ENCODE results near the gene CFAP70.

CFAP70 gene

DNA sequence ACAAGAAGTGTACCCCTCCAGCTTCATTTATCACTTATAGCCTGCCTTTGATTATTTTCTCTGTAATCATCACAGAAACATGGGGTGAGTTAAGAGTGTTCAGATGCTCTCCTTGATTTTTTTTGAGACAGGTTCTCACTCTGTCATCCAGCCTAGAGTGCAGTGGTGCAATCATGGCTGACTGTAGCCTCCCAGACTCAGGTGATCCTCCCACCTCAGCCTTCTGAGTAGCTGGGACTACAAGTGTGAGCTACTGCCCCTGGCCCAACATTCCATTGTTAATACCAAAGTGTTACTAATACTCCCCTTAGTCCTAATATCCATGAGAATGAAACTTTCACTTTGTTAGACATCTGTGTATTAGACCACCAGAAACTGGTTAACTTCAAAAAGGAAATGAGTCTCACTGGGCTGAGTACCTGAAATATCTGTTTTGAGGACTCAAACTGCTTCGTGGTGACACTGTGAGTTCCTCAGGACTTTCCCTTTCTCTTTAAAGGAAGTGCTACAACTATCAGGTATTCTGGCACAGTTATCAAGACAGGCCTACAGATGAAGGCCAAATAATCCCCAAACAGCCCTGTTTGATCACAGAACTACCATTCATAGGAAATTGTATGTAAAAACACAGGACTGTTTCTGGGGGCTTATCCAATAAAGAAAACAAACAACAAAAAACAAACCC lies 20.5 kb upstream of the CFAP70 start:
- Histone ChIP-seq H3K27me3 (ENCODE audit: control insufficient read depth, insufficient read depth, low read length) (no peaks in the 10 kb centered on the region), H3K4me1 (ENCODE audit: control insufficient read depth, insufficient read depth, low read length) (no peaks in the 10 kb centered on the region), H3K9ac (ENCODE audit: low read length) (no peak overlapping the region), H3K36me3 (ENCODE audit: control insufficient read depth, insufficient read depth, low read length) (peaks cover 31% of the 10 kb centered on the region), H3K4me3 (ENCODE audit: low read length) (no peak overlapping the region), H3K27ac (ENCODE audit: low read depth, low read length) (no peak overlapping the region)

DNA sequence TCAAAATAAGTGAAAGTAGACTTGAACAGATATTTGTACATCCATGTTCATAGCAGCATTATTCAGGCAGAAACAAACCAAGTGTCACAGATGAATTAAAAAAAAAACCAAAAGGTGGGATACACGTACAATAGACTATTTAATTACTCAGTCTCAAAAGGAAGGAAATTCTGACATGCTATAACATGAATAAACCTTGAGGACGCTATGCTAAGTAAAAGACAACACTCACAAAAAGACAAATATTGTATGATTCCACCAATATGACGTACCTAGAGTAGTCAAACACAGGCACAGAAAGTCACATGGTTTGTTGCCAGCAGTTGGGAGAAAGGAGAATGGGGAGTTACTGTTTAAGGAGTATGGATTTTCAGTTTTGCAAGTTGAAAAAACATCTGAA lies 18.0 kb upstream of the CFAP70 start:
- H3K36me3 ChIP-seq (ENCODE audit: control insufficient read depth, insufficient read depth, low read length): peaks cover 20% of the 10 kb centered on the region

DNA sequence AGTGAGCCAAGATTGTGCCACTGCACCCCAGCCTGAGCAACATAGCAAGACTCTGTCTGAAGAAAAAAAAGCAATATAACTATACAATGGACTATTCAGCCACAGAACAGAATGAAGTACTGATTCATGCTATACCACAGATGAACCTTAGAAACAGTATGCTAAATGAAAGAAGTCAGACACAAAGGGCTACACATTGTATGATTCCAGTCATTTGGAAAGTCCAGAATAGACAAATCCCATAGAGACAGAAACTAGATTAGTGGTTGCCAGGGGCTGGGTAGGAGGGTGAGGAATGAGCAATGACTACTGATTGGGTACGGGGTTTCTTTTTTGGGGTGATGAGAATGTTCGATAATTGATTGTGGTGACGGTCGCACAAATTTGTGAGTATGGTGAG lies 9.6 kb upstream of the CFAP70 start:
- H3K9ac ChIP-seq (ENCODE audit: low read length): no peak overlapping the region
- no peak overlapping the region for H3K27ac ChIP-seq (ENCODE audit: low read depth, low read length)
- H3K27me3 ChIP-seq (ENCODE audit: control insufficient read depth, insufficient read depth, low read length): no peaks in the 10 kb centered on the region
- no peaks in the 10 kb centered on the region for H3K4me1 ChIP-seq (ENCODE audit: control insufficient read depth, insufficient read depth, low read length)
- no peak overlapping the region for H3K4me3 ChIP-seq (ENCODE audit: low read length)
- H3K36me3 ChIP-seq (ENCODE audit: control insufficient read depth, insufficient read depth, low read length): peaks cover 5% of the 10 kb centered on the region

More for the DNA sequence above, 18.0 kb upstream of the CFAP70 start:
- Histone ChIP-seq H3K27me3 (ENCODE audit: control insufficient read depth, insufficient read depth, low read length) (no peaks in the 10 kb centered on the region), H3K4me1 (ENCODE audit: control insufficient read depth, insufficient read depth, low read length) (no peaks in the 10 kb centered on the region), H3K27ac (ENCODE audit: low read depth, low read length) (no peak overlapping the region), H3K4me3 (ENCODE audit: low read length) (no peak overlapping the region), H3K9ac (ENCODE audit: low read length) (no peak overlapping the region)

DNA sequence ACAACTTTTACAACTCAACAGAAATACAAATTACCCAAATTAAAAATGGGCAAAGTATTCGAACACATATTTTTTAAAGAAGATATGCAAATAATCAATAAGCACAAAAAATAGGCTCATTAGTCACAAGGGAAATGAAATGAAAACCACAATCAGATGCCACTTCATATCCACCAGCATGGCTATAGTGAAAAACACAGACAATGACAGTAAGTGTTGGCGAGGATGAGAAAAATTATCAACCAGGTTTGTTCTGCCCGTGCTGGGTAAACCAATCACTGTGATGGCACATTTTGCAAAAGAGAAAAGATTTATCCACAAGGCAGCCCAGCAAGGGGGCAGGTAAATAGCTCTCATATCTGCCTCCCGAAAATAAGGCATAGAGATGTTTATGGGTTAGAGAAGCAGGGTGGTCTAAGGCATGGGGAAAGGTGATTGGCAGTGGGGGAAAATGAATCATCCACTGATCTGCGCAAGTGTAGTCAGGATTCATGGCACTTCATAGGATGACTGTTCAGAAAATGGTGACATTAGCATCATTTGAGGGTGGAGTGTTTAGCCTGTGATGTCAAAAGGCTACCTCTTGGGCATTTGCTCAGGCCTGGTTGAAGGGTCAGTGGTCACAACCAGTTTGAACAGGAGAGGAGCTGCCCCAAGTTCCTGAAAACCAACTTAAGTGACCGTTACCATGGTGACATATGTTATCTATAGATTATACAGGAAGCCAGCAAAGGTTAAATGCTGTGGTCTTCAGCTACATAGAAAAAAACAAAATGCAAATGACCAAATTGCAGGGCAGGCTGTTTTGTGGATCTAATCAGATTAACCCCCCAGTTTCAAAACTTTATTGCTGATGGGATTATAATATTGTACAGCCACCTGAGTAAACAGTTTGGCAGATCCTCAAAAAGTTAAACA lies 8.0 kb upstream of the CFAP70 start:
- Histone ChIP-seq H3K27me3 (ENCODE audit: control insufficient read depth, insufficient read depth, low read length) (no peaks in the 10 kb centered on the region), H3K4me3 (ENCODE audit: low read length) (no peak overlapping the region), H3K9ac (ENCODE audit: low read length) (no peak overlapping the region), H3K36me3 (ENCODE audit: control insufficient read depth, insufficient read depth, low read length) (peaks cover 5% of the 10 kb centered on the region), H3K4me1 (ENCODE audit: control insufficient read depth, insufficient read depth, low read length) (no peaks in the 10 kb centered on the region), H3K27ac (ENCODE audit: low read depth, low read length) (no peak overlapping the region)

DNA sequence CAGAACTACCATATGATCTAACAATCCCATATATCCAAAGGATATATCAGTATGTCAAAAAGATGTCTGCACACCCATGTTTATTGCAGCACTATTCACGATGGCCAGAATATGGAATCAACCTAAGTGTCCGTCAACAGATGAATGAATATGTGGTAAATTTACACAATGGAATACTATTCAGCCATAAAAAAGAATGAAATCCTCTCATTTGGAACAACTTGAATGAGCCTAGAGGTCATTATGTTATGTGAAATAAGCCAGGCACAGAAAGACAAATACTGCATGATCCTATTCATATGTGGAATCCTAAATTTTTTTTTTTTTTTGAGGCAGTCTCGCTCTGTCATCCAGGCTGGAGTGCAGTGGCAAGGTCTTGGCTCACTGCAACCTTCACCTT lies 6.3 kb upstream of the CFAP70 start:
- no peak overlapping the region for H3K27ac ChIP-seq (ENCODE audit: low read depth, low read length)
- no peaks in the 10 kb centered on the region for H3K27me3 ChIP-seq (ENCODE audit: control insufficient read depth, insufficient read depth, low read length)
- peaks cover 5% of the 10 kb centered on the region for H3K36me3 ChIP-seq (ENCODE audit: control insufficient read depth, insufficient read depth, low read length)
- H3K4me1 ChIP-seq (ENCODE audit: control insufficient read depth, insufficient read depth, low read length): no peaks in the 10 kb centered on the region
- H3K4me3 ChIP-seq (ENCODE audit: low read length): no peak overlapping the region
- H3K9ac ChIP-seq (ENCODE audit: low read length): no peak overlapping the region

DNA sequence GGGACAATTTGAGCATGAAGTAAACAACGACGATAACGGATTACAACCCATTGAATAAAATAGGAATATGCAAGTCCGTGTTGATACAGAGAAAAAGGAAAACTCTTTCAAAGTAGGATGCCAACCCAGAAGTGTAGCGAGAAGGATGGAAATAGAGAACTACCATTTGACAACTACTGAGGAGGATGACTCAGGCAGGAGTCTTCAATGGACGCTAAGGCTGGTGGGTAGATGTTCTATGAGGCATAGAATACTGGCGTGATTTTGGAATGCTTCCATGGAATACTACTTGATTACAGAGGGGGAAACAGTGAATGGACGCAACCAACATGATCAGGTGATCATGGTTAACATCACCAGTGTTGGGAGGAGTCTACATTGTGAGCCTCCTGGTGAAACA lies 828 bp upstream of the CFAP70 start:
- Histone ChIP-seq H3K4me3 (ENCODE audit: low read length) (no peak overlapping the region), H3K9ac (ENCODE audit: low read length) (no peak overlapping the region), H3K27ac (ENCODE audit: low read depth, low read length) (no peak overlapping the region), H3K27me3 (ENCODE audit: control insufficient read depth, insufficient read depth, low read length) (no peaks in the 10 kb centered on the region), H3K4me1 (ENCODE audit: control insufficient read depth, insufficient read depth, low read length) (no peaks in the 10 kb centered on the region), H3K36me3 (ENCODE audit: control insufficient read depth, insufficient read depth, low read length) (no peaks in the 10 kb centered on the region)

DNA sequence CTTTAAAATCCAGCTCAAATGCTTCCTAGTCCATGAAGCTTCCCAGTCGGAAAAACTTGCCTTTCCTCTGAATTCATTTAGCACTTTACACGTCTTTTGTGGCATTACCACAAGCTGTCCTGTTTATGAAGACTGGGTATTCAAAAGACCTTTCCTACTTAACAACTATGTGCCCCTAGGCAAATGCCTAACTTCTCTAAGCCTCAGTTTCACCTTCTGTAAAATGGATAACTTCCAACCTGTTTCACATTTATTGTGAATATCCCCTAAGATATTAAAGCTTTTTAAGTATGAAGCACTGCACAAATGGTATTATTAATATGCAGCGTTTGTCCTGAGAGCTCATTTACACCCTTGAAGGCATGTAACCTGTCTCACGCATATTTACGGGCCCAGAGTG lies 843 bp downstream of the CFAP70 start:
- Histone ChIP-seq H3K36me3 (ENCODE audit: control insufficient read depth, insufficient read depth, low read length) (no peaks in the 10 kb centered on the region), H3K4me1 (ENCODE audit: control insufficient read depth, insufficient read depth, low read length) (no peaks in the 10 kb centered on the region), H3K4me3 (ENCODE audit: low read length) (peak overlapping the region; percentile 94), H3K9ac (ENCODE audit: low read length) (peak overlapping the region; percentile 69), H3K27me3 (ENCODE audit: control insufficient read depth, insufficient read depth, low read length) (no peaks in the 10 kb centered on the region), H3K27ac (ENCODE audit: low read depth, low read length) (no peak overlapping the region)

DNA sequence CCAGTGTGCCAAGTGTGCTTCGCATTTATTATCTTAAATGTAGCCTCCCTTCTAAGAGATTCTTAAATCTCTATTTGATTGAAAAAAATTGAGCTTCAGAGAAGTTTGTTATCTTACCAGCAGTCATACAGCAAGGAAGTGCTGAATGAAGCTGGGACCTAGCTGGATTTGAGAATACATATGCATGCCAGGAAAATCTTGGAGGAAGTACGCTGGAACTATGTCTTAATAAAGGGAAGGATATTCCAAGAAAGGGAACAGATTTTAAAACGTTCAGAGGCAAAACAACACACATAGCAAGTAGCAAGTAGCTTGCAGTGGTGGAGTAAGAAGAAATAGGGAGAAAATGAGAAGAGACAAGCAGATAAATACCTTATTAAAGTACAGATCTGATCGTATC lies 1.5 kb downstream of the CFAP70 start:
- H3K27me3 ChIP-seq (ENCODE audit: control insufficient read depth, insufficient read depth, low read length): no peaks in the 10 kb centered on the region
- no peak overlapping the region for H3K9ac ChIP-seq (ENCODE audit: low read length)
- H3K27ac ChIP-seq (ENCODE audit: low read depth, low read length): no peak overlapping the region
- H3K36me3 ChIP-seq (ENCODE audit: control insufficient read depth, insufficient read depth, low read length): no peaks in the 10 kb centered on the region
- H3K4me1 ChIP-seq (ENCODE audit: control insufficient read depth, insufficient read depth, low read length): no peaks in the 10 kb centered on the region
- H3K4me3 ChIP-seq (ENCODE audit: low read length): no peak overlapping the region

DNA sequence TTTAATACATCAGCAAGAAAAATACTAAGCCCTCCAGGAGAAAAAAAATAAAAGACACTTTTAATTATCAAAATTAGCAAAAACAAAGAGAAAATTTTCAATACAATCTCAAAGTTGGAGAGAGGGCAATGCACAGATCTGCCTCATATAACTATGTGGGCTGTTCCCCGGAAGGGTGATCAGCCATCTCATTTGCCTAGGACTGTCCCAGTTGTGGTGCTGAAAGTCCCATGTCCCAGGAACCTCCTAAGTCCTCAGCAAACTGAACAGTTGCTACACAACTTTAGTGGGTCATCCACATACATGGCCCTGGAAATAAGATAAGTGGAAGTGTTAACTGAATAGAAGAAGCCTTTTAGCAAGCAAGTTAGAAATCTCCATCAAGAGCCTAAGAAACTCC lies 14.4 kb downstream of the CFAP70 start:
- Histone ChIP-seq H3K36me3 (ENCODE audit: control insufficient read depth, insufficient read depth, low read length) (no peaks in the 10 kb centered on the region), H3K4me3 (ENCODE audit: low read length) (no peak overlapping the region), H3K9ac (ENCODE audit: low read length) (no peak overlapping the region), H3K4me1 (ENCODE audit: control insufficient read depth, insufficient read depth, low read length) (no peaks in the 10 kb centered on the region), H3K27ac (ENCODE audit: low read depth, low read length) (no peak overlapping the region), H3K27me3 (ENCODE audit: control insufficient read depth, insufficient read depth, low read length) (no peaks in the 10 kb centered on the region)

DNA sequence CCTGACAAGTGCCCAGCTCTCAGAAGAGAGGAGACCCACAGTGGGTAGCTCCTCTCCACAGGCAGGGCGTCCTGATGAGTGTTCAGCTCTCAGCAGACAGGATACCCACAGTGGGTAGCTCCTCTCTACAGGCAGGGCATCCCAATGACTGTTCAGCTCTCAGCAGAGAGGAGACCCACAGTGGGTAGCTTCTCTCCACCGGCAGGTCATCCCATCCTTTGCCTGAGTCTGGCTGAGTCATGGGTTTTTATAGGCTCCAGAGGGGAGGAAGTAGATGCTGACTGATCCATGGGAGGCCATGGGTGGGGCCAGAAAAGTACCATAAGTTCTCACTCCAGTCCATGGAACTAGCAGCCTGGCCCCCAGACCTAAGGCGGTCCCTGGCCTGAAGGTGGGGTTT lies 18.5 kb downstream of the CFAP70 start:
- no peak overlapping the region for H3K27ac ChIP-seq (ENCODE audit: low read depth, low read length)
- no peak overlapping the region for H3K4me3 ChIP-seq (ENCODE audit: low read length)
- H3K4me1 ChIP-seq (ENCODE audit: control insufficient read depth, insufficient read depth, low read length): no peaks in the 10 kb centered on the region
- no peaks in the 10 kb centered on the region for H3K27me3 ChIP-seq (ENCODE audit: control insufficient read depth, insufficient read depth, low read length)
- H3K36me3 ChIP-seq (ENCODE audit: control insufficient read depth, insufficient read depth, low read length): no peaks in the 10 kb centered on the region
- H3K9ac ChIP-seq (ENCODE audit: low read length): no peak overlapping the region

DNA sequence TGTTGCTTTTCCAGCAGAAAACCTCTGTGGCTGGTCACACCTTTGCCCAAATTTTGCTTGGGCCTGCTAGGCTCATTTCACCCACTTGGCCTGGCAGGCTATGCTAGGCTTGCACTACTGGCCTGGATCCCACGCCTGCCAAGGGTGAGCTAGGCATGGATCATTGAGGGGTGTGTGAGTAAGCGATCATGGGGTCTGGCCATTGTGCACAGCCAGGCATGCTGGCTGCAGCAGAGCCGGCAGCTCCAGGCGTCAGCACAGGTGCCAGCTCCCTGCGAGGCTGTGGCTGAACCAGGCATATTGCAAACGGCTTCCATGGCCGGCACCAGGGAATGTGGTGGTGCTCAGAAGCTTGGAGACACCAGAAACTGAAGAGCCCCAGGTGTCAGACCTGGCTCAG lies 19.2 kb downstream of the CFAP70 start:
- Histone ChIP-seq H3K9ac (ENCODE audit: low read length) (no peak overlapping the region), H3K27me3 (ENCODE audit: control insufficient read depth, insufficient read depth, low read length) (no peaks in the 10 kb centered on the region), H3K4me1 (ENCODE audit: control insufficient read depth, insufficient read depth, low read length) (no peaks in the 10 kb centered on the region), H3K36me3 (ENCODE audit: control insufficient read depth, insufficient read depth, low read length) (no peaks in the 10 kb centered on the region), H3K4me3 (ENCODE audit: low read length) (no peak overlapping the region), H3K27ac (ENCODE audit: low read depth, low read length) (no peak overlapping the region)

DNA sequence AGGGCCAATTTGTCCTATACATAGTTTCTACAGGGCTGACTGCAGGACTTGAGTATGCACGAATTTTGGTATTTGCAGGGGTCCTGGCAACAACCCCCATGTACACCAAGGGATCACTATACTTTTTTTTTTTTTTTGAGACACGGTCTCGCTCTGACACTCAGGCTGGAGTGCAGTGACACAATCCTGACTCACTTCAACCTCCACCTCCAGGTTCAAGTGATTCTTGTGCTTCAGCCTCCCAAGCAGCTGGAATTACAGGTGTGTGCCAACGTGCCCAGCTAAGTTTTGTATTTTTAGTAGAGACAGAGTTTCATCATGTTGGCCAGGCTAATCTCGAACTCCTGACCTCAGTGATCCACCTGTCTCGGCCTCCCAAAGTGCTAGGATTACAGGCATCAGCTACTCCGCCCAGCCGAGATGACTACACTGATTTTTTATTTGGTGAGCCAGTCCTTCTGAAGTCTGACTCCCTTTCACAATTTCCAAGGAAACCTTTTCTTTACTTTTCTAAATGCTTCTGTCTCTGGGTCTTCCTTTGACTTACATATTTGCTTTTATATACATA lies 19.8 kb downstream of the CFAP70 start:
- Histone ChIP-seq H3K27ac (ENCODE audit: low read depth, low read length) (no peak overlapping the region), H3K36me3 (ENCODE audit: control insufficient read depth, insufficient read depth, low read length) (no peaks in the 10 kb centered on the region), H3K4me3 (ENCODE audit: low read length) (no peak overlapping the region), H3K9ac (ENCODE audit: low read length) (no peak overlapping the region), H3K27me3 (ENCODE audit: control insufficient read depth, insufficient read depth, low read length) (no peaks in the 10 kb centered on the region), H3K4me1 (ENCODE audit: control insufficient read depth, insufficient read depth, low read length) (no peaks in the 10 kb centered on the region)

All from rectal smooth muscle tissue (tissue), 1 donor.